ENCODE results near the gene NOX1.

The NOX1 gene

DNA sequence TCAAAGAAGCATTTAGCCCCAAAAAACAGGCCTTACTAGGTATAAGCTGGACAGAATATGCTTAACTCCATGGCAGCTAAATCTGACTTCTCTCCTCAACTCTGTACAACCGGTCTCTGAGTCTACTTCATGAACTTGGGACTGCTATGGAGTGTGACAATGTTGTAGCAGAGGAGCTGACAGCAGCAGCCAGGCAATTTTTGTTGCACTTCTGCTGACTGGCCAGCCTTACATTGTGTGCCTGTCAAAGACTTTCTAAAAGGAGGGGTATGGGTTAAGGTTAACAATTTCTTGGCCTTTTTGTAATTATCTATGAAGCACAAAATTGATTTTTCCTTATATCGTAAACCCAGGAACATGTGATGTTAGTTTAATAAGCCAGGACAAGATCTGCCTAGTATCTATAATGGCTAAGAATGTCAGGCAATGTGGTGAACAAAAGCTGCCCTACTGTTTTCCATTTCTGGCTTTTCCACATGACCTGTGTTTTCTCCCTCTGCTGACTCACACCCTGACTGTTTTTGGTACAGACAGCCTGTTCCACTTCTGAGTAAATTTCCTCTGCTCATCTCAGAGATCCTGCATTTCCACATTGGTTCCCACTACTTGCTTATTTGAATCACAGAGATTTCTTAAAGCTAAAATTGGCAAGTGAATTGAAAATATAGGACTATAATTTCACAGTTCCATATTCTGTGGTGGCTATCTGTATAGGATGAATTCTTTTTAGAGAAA is 9.3 kb downstream of the NOX1 start:
- H3K27me3 ChIP-seq (ENCODE audit: control insufficient read depth, insufficient read depth, low read length), result no peaks in the 10 kb centered on the region
- H3K9ac ChIP-seq (ENCODE audit: low read length), result no peak overlapping the region
- H3K4me1 ChIP-seq (ENCODE audit: control insufficient read depth, insufficient read depth, low read length), result no peaks in the 10 kb centered on the region
- no peaks in the 10 kb centered on the region for H3K36me3 ChIP-seq (ENCODE audit: control insufficient read depth, insufficient read depth, low read length)
- H3K4me3 ChIP-seq (ENCODE audit: low read length), result no peak overlapping the region
- no peaks in the 10 kb centered on the region for H3K9me3 ChIP-seq (ENCODE audit: control insufficient read depth, low read length)

DNA sequence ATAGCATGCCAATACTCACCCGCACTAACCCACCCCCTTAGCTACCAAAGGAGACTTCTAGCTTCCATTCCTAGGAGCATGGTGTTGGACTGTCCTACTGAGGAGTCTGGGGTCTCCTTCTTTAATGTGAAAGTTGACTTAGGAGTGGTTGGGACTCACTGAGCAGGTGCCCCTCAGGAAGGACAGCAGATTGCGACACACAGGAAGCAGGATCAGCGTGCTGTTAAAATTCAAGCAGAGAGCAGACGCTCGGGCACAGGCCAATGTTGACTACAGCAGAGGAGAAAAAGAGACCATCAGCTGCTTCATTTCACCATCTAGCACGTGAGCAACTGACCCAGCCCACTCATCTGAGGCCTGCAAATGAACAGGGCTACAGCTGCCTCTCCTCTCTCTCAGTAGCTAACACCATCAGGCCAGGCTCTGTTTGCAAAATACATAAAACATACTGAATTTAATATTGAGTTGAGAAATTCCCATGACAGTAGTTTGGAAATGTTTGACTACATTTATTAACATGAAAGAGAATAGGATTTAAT is 10.8 kb downstream of the NOX1 start:
- no peaks in the 10 kb centered on the region for H3K9me3 ChIP-seq (ENCODE audit: control insufficient read depth, low read length)
- no peaks in the 10 kb centered on the region for H3K4me1 ChIP-seq (ENCODE audit: control insufficient read depth, insufficient read depth, low read length)
- no peaks in the 10 kb centered on the region for H3K36me3 ChIP-seq (ENCODE audit: control insufficient read depth, insufficient read depth, low read length)
- H3K4me3 ChIP-seq (ENCODE audit: low read length), result no peak overlapping the region
- H3K9ac ChIP-seq (ENCODE audit: low read length), result no peak overlapping the region
- H3K27me3 ChIP-seq (ENCODE audit: control insufficient read depth, insufficient read depth, low read length), result no peaks in the 10 kb centered on the region

GRCh38 chrX:100852810-100853209 is 21.3 kb downstream of the NOX1 start:
- H3K4me1 ChIP-seq (ENCODE audit: control insufficient read depth, insufficient read depth, low read length), result no peaks in the 10 kb centered on the region
- no peak overlapping the region for H3K9ac ChIP-seq (ENCODE audit: low read length)

DNA sequence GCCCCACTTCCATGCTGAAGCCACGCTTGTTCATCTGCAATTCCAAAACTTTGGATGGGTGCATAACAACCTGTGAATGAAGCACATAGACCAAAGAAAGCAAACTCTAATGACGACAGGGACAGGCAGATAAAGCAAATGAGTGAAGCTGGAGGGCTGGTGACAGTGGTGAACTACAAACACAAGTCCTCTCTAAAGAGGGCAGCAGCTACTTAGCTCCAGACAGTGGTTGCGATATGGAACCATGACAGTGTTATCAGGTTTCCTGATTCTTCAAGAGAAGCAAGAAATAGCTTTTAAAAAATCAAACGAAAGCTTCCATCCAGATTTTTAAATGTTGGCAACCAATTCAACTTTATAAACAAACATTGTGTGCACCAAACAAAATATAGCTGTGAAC is 23.8 kb downstream of the NOX1 start:
- Histone ChIP-seq H3K27me3 (ENCODE audit: control insufficient read depth, insufficient read depth, low read length) (no peaks in the 10 kb centered on the region), H3K4me1 (ENCODE audit: control insufficient read depth, insufficient read depth, low read length) (no peaks in the 10 kb centered on the region), H3K9me3 (ENCODE audit: control insufficient read depth, low read length) (no peaks in the 10 kb centered on the region), H3K9ac (ENCODE audit: low read length) (no peak overlapping the region), H3K36me3 (ENCODE audit: control insufficient read depth, insufficient read depth, low read length) (no peaks in the 10 kb centered on the region), H3K4me3 (ENCODE audit: low read length) (no peak overlapping the region)

More at GRCh38 chrX:100852810-100853209, 21.3 kb downstream of the NOX1 start:
- Histone ChIP-seq H3K27me3 (ENCODE audit: control insufficient read depth, insufficient read depth, low read length) (no peaks in the 10 kb centered on the region), H3K36me3 (ENCODE audit: control insufficient read depth, insufficient read depth, low read length) (no peaks in the 10 kb centered on the region), H3K4me3 (ENCODE audit: low read length) (no peak overlapping the region), H3K9me3 (ENCODE audit: control insufficient read depth, low read length) (no peaks in the 10 kb centered on the region)

- Histone ChIP-seq H3K4me3 (ENCODE audit: low read length) (no peak overlapping the region), H3K27me3 (ENCODE audit: control insufficient read depth, insufficient read depth, low read length) (no peaks in the 10 kb centered on the region), H3K9ac (ENCODE audit: low read length) (no peak overlapping the region), H3K36me3 (ENCODE audit: control insufficient read depth, insufficient read depth, low read length) (no peaks in the 10 kb centered on the region), H3K9me3 (ENCODE audit: control insufficient read depth, low read length) (no peaks in the 10 kb centered on the region), H3K4me1 (ENCODE audit: control insufficient read depth, insufficient read depth, low read length) (no peaks in the 10 kb centered on the region)
Observed at GRCh38 chrX:100831219-100831946, 42.8 kb downstream of the NOX1 start.

- H3K9ac ChIP-seq (ENCODE audit: low read length), result no peak overlapping the region
- H3K9me3 ChIP-seq (ENCODE audit: control insufficient read depth, low read length), result no peaks in the 10 kb centered on the region
- no peaks in the 10 kb centered on the region for H3K36me3 ChIP-seq (ENCODE audit: control insufficient read depth, insufficient read depth, low read length)
- no peak overlapping the region for H3K4me3 ChIP-seq (ENCODE audit: low read length)
- no peaks in the 10 kb centered on the region for H3K27me3 ChIP-seq (ENCODE audit: control insufficient read depth, insufficient read depth, low read length)
- H3K4me1 ChIP-seq (ENCODE audit: control insufficient read depth, insufficient read depth, low read length), result no peaks in the 10 kb centered on the region
Observed at GRCh38 chrX:100830547-100830946, 43.6 kb downstream of the NOX1 start.

- Histone ChIP-seq H3K36me3 (ENCODE audit: control insufficient read depth, insufficient read depth, low read length) (no peaks in the 10 kb centered on the region), H3K4me3 (ENCODE audit: low read length) (no peak overlapping the region), H3K9me3 (ENCODE audit: control insufficient read depth, low read length) (no peaks in the 10 kb centered on the region), H3K9ac (ENCODE audit: low read length) (no peak overlapping the region), H3K27me3 (ENCODE audit: control insufficient read depth, insufficient read depth, low read length) (no peaks in the 10 kb centered on the region), H3K4me1 (ENCODE audit: control insufficient read depth, insufficient read depth, low read length) (no peaks in the 10 kb centered on the region)
Observed at GRCh38 chrX:100830143-100830542, 44.0 kb downstream of the NOX1 start.

DNA sequence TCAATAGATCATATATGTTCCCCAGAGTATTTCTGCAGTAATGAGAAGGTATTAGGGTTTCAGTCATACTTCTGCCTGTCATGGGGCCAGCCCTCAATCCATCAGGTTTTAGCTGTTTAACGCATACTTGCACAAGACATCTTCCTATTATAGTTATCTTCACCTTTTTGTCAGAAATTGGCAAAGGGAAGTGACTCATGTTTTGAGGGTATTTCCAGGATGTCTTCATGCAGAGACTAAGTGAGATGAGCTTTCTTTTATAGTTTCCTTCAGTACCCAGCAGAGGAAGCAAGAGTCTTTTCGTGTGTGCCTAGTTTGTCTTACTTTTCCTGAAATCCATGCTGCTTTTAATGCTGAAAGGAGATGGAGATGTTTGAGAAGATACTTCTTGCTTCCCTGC is 44.4 kb downstream of the NOX1 start:
- H3K4me1 ChIP-seq (ENCODE audit: control insufficient read depth, insufficient read depth, low read length), result no peaks in the 10 kb centered on the region
- H3K9me3 ChIP-seq (ENCODE audit: control insufficient read depth, low read length), result no peaks in the 10 kb centered on the region
- H3K27me3 ChIP-seq (ENCODE audit: control insufficient read depth, insufficient read depth, low read length), result no peaks in the 10 kb centered on the region
- no peak overlapping the region for H3K4me3 ChIP-seq (ENCODE audit: low read length)
- H3K9ac ChIP-seq (ENCODE audit: low read length), result no peak overlapping the region
- H3K36me3 ChIP-seq (ENCODE audit: control insufficient read depth, insufficient read depth, low read length), result no peaks in the 10 kb centered on the region

DNA sequence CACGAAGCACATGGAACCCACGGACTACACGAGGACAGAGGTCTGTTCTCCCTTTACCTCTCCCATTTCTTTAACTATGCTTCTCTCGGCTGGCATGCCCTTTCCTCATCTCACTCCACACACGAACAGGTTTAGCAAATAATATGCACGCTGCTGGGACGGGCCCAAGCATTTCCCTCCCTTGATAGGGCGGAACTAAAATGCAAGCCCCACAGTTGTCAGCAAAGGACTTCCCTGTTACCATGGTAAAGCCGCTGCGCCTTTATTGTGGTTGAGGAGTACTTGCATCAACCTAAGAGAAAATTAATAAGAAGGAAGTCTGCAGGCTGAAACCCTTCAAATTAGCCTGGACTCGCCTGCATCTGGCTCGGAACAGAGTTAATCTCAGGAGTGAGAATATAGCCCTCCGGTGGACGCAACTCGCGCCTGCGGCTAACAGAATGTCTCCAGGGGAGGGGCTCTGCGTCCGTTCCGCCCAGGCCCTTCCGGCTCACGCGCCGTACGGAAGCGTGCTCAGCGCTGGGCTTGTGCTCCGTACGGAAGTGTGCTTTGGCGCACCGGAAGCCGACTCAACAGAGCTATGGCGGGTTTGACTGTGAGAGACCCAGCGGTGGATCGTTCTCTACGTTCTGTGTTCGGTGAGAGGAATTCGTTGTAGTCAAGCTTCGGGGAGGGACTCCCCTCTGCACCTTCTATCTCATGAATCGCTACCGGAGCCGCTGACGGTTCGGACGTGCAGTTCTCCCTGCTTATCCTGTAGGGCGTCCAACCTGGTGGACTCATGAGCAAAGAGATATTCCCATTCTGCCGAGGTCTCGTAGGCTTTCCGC is 54.1 kb downstream of the NOX1 start, which contains the start of gene CSTF2:
CSTF2 (plus strand) TSS at position 555 of the 830 bp plus-strand sequence; CDS start at position 581, 26 bp downstream.
- H3K9ac ChIP-seq (ENCODE audit: low read length), result peak within 1 kb of the TSS; percentile 50
- H3K9me3 ChIP-seq (ENCODE audit: control insufficient read depth, low read length), result no peaks in the 10 kb centered on the region
- H3K27me3 ChIP-seq (ENCODE audit: control insufficient read depth, insufficient read depth, low read length), result no peaks in the 10 kb centered on the region
- no peaks in the 10 kb centered on the region for H3K4me1 ChIP-seq (ENCODE audit: control insufficient read depth, insufficient read depth, low read length)
- H3K4me3 ChIP-seq (ENCODE audit: low read length), result peak within 1 kb of the TSS; percentile 73
- no peaks in the 10 kb centered on the region for H3K36me3 ChIP-seq (ENCODE audit: control insufficient read depth, insufficient read depth, low read length)

DNA sequence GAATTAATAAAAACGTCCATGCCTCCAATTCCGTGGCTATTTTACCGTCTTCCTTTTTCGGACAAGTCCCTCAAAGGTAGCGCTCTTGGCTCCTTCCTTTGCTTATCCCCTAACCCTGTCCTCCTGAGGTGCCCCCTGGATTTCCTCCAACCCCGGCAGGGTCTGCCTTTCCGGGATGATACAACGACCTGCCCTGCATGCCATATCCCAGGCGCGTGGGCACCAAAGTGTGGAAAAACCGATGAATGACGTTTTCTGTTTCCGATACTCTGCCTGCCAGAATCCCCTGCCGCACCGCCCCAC is 54.7 kb downstream of the NOX1 start:
- Histone ChIP-seq H3K4me3 (ENCODE audit: low read length) (peak overlapping the region; percentile 73), H3K27me3 (ENCODE audit: control insufficient read depth, insufficient read depth, low read length) (no peaks in the 10 kb centered on the region), H3K4me1 (ENCODE audit: control insufficient read depth, insufficient read depth, low read length) (no peaks in the 10 kb centered on the region), H3K9me3 (ENCODE audit: control insufficient read depth, low read length) (no peaks in the 10 kb centered on the region), H3K36me3 (ENCODE audit: control insufficient read depth, insufficient read depth, low read length) (no peaks in the 10 kb centered on the region), H3K9ac (ENCODE audit: low read length) (peak overlapping the region; percentile 47)

DNA sequence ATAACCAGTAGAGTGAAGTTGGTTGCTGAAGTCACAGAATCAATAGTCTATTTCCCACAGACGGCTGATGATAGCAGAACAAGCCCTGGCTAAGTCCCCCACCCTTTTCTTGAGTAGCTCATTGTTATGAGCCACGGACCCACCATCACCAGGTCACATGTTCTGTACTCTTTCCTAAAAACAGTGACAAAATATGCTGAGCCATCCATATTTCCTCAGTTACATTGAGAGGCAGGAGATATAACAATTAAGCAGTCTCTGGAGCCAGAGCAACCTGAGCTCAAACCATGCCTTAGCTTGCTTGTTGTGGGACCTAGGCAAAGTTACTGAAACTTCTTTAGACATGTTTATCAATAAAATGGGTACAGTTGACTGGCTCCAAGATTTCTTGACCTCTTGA is 56.8 kb downstream of the NOX1 start:
- Histone ChIP-seq H3K9me3 (ENCODE audit: control insufficient read depth, low read length) (no peaks in the 10 kb centered on the region), H3K9ac (ENCODE audit: low read length) (no peak overlapping the region), H3K27me3 (ENCODE audit: control insufficient read depth, insufficient read depth, low read length) (no peaks in the 10 kb centered on the region), H3K36me3 (ENCODE audit: control insufficient read depth, insufficient read depth, low read length) (no peaks in the 10 kb centered on the region), H3K4me1 (ENCODE audit: control insufficient read depth, insufficient read depth, low read length) (no peaks in the 10 kb centered on the region), H3K4me3 (ENCODE audit: low read length) (no peak overlapping the region)

Data from mucosa of stomach (tissue), 1 donor.